Measurements from ENCODE around the gene ZFYVE28. TPM values are rescaled to one million over a fixed set of nuclear protein-coding genes. Genes with fewer than 3 reads are reported as not detected.

Gene ZFYVE28
- total and polyA plus RNA-seq, 9 donors = 1.3 to 12.1 (median 8.6) TPM

- Histone ChIP-seq H3K27ac (no peak overlapping the region), H3K36me3 (no peaks in the 10 kb centered on the region), H3K4me1 (ENCODE audit: insufficient read depth) (no peaks in the 10 kb centered on the region), H3K4me3 (no peak overlapping the region), H3K27me3 (no peaks in the 10 kb centered on the region), H3K9me3 (no peaks in the 10 kb centered on the region)
- TF ChIP-seq EP300 (IDR thresholded peaks at IDR 0.05) = no peak
- TF ChIP-seq POLR2A (IDR thresholded peaks at IDR 0.05) = no peak
- TF ChIP-seq CTCF (IDR thresholded peaks at IDR 0.05) = no peak
- intact Hi-C loops (cut with DNase I) = no loop called here
- DNase-seq = peak in 1 of 5 donors; percentile 8
- 74 to 76% (median 76%) methylated on average over 22 to 25 of the region's 25 CpGs for WGBS, 3 donors
Measured at GRCh38 chr4:2356123-2357069, 62.0 kb downstream of the ZFYVE28 start.

GRCh38 chr4:2354760-2355159 is 63.7 kb downstream of the ZFYVE28 start:
- TF ChIP-seq CTCF (IDR thresholded peaks at IDR 0.05) (no peak), EP300 (IDR thresholded peaks at IDR 0.05) (no peak)
- Histone ChIP-seq H3K27ac (no peak overlapping the region), H3K36me3 (no peaks in the 10 kb centered on the region), H3K27me3 (no peaks in the 10 kb centered on the region), H3K9me3 (no peaks in the 10 kb centered on the region), H3K4me3 (no peak overlapping the region), H3K4me1 (ENCODE audit: insufficient read depth) (no peaks in the 10 kb centered on the region)
- intact Hi-C loops (cut with DNase I) = no loop called here
- peak in 1 of 5 donors; percentile 4 for DNase-seq
- WGBS, 3 donors = 92 to 93% (median 93%) methylated on average over 9 of the region's 9 CpGs

GRCh38 chr4:2354118-2354517 is 64.3 kb downstream of the ZFYVE28 start:
- H3K36me3 ChIP-seq = no peaks in the 10 kb centered on the region
- H3K27ac ChIP-seq = no peak overlapping the region
- intact Hi-C loops (cut with DNase I) = no loop called here
- no peaks in the 10 kb centered on the region for H3K9me3 ChIP-seq
- TF ChIP-seq EP300 (IDR thresholded peaks at IDR 0.05) = no peak
- no peak for TF ChIP-seq CTCF (IDR thresholded peaks at IDR 0.05)
- no peak for TF ChIP-seq POLR2A (IDR thresholded peaks at IDR 0.05)
- H3K4me3 ChIP-seq = no peak overlapping the region
- H3K27me3 ChIP-seq = no peaks in the 10 kb centered on the region
- 53 to 67% (median 61%) methylated on average over 6 of the region's 6 CpGs for WGBS, 3 donors
- peak in 1 of 5 donors; percentile 11 for DNase-seq
- H3K4me1 ChIP-seq (ENCODE audit: insufficient read depth) = no peaks in the 10 kb centered on the region

GRCh38 chr4:2353222-2354107 is 65.0 kb downstream of the ZFYVE28 start:
- WGBS, 3 donors = 66 to 72% (median 69%) methylated on average over 21 to 30 of the region's 30 CpGs
- intact Hi-C loops (cut with DNase I) = no loop called here
- no peaks in the 10 kb centered on the region for H3K4me1 ChIP-seq (ENCODE audit: insufficient read depth)
- no peak overlapping the region for H3K4me3 ChIP-seq
- no peaks in the 10 kb centered on the region for H3K9me3 ChIP-seq
- H3K36me3 ChIP-seq = no peaks in the 10 kb centered on the region
- no peaks in the 10 kb centered on the region for H3K27me3 ChIP-seq
- H3K27ac ChIP-seq = no peak overlapping the region
- peak in 2 of 5 donors; percentile 5 to 25 for DNase-seq
- no peak for TF ChIP-seq POLR2A (IDR thresholded peaks at IDR 0.05)
- TF ChIP-seq CTCF (IDR thresholded peaks at IDR 0.05) = no peak
- no peak for TF ChIP-seq EP300 (IDR thresholded peaks at IDR 0.05)

Measured in ovary (tissue), 9 donors.